Raji (cell line): Measurements from ENCODE around the gene SLC35C1.

Experiments used
- POLR2A ChIP-seq: IDR thresholded peaks from 2 replicates; pipeline ENCODE4 v1.6.1; 2011; ENCODE audit warnings: low read depth, low read length, control low read depth; ENCODE audit not compliant: insufficient read depth

Gene SLC35C1

DNA sequence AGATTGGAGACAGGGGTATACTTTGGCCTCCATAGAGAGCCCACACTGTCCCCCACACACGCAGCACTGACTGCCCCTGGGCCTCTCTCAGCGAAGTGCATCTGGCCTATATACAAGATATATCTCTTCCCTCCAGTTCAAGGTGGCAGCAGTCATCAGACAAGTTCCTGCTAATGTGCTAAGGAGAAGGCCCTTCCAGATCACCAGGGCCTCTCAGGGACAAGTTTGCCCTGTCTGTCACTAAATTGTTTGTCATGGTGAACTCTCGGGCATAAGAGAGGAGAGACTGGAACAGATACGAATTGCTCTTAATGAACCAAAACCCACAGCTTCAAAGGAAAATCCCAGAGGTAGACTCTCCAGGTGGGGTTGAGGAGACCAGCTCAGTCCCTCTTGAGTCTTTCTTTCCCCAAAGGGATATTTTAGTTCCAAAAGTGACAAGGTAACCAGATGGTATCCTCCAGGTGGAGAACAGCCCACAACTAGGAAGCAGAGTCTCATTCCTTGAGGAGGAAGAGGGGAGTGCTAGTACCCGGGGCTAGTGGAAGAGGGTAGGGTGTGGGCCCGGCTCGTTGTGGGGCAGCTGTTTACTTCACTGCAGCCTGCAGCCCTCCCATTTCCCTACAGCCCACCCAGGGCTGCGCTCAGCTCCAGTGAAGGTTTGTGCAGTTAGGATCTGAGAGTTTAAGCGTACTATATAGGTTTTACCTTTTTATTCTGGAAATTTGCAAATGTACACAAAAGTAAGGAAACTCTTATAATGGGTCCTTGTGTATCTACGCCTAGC is 2.2 kb upstream of the SLC35C1 start:
- no peak for TF ChIP-seq POLR2A

DNA sequence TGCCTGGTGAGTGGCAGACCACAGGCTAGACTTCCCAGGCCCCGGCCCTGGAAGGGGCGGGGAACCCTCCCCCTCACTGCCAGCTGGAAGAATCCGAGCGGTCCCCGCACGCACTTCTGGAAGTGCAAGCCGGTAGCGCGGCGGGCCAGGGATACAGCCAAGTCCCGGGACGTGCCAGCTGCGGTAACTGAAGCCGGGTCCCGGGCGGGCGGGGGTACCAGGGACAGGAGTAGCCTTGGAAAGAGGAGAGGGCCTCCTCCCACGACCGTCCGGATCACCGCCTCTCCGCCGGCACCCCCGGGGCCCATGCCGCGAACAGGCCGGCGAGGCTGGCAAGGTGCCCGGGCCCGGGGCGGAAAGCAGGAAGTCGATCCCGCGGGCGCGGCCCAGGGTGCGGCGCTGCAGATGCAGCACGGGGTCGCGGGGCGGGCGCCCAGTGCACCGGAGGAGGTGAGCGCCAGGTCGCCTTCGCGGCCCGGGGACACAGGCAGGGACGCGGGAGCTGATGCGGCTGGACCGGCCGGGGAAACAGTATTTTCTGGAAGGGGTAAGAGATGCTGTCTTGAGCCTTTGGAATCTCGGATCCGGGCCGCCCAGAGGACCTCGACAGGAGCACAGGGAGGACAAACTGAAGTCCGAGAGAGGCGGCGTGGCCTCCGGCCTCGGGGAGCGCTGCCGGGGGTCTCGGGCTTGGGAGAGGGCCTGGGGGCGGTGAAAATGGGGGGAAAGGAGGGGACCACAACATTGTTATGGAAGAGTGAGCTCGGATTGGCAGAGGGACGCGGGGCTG is 783 bp upstream of the SLC35C1 start:
- TF ChIP-seq POLR2A: no peak

DNA sequence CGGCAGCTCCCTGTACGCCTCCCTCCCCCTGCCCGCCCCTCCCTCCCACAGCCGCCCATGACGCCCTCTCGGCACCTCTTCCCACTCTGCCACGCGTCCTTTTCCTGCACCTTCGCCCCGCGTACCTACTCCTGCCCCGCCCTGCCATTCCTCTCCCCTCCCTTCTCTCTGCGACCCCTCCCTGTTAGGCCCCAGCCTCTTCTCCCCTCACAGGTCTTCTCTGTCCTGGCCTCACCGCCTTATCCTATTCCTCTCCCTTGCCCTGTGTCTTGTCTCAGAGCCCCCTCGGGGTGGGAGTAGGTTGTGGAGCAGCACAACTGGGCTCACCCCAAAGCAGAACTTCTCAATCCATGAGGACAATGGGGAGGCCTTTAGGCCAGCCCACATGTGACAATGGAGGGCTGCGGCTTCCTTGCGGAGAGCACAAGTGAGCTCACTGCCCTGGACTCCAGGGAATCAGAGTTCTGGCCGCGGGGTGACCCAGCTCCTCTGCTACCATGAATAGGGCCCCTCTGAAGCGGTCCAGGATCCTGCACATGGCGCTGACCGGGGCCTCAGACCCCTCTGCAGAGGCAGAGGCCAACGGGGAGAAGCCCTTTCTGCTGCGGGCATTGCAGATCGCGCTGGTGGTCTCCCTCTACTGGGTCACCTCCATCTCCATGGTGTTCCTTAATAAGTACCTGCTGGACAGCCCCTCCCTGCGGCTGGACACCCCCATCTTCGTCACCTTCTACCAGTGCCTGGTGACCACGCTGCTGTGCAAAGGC is 539 bp downstream of the SLC35C1 start:
- no peak for TF ChIP-seq POLR2A

DNA sequence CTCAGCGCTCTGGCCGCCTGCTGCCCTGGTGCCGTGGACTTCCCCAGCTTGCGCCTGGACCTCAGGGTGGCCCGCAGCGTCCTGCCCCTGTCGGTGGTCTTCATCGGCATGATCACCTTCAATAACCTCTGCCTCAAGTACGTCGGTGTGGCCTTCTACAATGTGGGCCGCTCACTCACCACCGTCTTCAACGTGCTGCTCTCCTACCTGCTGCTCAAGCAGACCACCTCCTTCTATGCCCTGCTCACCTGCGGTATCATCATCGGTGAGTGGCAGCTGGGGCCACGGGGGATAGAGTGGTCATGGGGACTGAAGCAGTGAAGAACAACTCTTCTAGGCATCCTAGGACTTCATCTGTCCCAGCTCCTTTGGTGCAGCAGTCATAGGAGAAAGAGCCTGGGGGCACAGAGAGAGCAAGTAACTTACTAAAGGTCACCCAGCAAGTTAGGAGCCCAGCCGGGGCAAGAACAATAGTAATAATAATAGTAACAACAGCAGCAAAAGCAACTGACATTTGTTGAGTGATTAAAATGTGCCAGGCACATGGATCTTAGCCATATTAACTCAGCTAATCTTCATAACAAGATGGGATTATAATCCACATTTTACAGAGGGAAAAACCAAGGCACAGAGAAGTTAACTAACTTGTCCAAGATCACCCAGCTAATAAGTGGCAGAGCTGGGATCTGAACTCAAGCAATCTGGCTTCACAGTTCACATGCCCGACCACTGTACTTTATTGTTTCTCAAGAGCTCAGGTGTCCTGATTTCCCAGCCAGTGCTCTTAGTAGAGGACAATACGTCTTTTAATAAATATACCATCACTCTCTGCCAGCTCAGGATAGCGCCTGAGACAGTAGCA is 1.4 kb downstream of the SLC35C1 start:
- TF ChIP-seq POLR2A: no peak

DNA sequence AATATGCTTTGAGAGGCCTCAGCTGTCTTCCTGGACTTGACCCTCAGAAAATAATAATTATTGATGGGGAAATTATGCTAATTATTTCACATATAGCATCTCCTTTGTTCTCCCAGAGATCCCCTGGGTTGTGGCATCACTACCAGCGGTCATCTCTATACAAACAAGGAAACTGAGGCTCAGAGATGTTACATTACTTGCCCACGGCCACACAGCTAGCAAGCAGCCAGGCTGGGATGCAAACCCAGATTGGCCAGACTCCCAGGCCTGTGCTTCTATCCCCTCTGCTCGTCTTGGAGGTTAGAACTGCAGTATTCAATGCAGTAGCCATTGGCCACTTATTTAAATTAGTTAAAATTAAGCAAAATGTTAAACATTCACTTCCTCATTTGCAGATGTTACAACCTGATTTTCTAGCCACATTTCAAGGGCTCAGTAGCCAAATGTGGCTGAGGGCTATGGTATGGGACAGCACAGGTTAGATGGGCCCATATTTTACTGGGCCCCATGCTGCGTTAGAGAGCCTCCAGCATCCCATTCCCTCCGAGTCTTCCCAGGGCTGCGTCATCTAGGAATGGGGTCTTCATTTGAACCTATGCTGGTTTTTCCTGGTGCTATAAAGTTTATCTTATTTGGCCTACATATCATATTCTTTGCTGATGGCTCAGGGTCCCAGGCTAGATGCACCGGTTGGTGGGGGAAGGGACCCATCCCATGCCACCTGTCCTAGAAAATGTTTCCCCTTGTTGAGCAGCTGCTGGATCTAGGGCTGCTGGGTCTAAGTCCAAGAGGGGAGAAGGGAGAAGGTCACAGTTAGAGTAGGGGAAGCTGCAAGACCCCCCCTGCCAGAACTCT is 2.2 kb downstream of the SLC35C1 start:
- no peak for TF ChIP-seq POLR2A

DNA sequence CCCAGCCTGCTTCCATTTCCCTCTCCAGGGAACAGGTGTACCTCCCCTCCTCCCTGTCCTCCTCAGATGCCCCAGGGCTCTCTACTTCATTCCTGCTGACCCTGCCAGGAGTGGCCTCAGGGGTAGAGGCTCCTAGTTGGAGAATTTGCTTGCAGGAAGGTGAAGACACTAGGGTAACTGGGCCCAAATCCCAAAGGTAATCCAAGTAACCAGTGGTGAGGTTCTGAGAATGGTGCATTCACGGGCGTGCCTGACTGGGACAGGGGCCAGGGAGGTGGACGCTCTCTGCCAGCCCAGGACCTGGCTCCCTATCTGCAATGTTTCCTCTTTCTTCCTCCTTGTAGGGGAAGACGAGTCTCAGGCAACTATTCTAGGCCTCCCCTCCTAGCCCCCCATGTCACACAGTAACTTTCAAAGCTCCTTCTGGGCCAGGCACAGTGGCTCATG is 2.9 kb downstream of the SLC35C1 start:
- TF ChIP-seq POLR2A: no peak

DNA sequence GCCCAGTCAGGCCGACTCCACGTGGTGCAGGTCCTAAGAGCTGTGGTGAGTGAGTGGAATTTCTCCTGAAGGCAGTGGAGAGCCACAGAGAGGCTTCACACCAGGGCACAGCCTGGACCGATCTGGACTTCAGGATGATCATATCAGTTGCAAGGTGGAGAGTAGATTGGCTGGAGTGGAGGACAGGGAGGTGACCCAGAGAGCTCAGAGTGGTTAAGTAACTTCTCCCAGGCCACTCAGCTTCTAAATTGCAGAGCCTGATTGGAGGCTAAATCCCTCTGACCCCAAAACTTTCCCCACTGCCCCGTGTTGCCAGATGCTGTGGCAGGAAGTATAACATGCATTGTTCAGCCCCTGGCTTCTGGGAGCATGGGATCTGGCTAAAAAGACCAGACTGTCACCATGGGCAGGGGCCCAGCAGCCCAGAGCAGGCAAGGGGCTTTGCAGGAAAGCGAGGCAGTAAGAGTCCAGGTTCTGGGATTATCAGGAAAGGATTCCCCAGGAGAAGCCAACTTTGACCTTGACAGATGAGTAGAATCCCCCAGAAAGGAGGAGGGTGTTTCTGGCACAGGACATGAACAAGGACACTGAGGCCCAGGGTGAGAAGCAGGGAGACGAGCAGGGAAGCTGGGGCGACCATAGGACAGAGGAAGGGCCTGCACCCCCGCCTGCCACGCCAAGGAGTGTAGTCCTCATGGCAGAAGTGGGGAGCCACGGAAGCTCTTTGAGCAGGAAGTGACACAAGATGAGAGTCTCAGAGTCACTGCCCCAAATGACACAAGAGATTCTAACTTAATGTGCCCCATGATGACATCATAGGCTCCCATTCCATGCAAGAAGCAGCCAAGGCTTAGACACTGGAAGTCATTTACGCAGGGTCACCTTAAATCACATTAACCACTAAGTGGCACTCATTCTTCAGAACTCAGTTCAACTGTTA is 4.8 kb downstream of the SLC35C1 start:
- TF ChIP-seq POLR2A: no peak

DNA sequence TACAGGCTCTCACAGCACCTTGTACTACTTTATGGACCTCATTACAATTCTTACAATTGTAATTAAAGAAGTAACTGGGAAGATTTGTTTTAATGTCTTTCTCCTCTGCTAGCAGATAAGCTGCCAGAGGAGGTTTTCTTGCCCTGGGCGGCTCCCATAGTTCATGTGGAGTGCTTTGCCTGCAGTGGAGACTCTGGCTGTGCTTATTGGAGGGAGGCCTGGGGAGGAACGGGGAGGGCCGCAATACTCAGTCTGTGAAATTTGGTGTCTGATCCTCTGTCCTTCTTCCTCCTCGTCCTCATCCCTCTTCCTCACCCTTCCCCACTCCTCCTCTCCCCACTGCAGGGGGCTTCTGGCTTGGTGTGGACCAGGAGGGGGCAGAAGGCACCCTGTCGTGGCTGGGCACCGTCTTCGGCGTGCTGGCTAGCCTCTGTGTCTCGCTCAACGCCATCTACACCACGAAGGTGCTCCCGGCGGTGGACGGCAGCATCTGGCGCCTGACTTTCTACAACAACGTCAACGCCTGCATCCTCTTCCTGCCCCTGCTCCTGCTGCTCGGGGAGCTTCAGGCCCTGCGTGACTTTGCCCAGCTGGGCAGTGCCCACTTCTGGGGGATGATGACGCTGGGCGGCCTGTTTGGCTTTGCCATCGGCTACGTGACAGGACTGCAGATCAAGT is 5.6 kb downstream of the SLC35C1 start:
- no peak for TF ChIP-seq POLR2A

DNA sequence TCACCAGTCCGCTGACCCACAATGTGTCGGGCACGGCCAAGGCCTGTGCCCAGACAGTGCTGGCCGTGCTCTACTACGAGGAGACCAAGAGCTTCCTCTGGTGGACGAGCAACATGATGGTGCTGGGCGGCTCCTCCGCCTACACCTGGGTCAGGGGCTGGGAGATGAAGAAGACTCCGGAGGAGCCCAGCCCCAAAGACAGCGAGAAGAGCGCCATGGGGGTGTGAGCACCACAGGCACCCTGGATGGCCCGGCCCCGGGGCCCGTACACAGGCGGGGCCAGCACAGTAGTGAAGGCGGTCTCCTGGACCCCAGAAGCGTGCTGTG is 6.1 kb downstream of the SLC35C1 start:
- TF ChIP-seq POLR2A: no peak

DNA sequence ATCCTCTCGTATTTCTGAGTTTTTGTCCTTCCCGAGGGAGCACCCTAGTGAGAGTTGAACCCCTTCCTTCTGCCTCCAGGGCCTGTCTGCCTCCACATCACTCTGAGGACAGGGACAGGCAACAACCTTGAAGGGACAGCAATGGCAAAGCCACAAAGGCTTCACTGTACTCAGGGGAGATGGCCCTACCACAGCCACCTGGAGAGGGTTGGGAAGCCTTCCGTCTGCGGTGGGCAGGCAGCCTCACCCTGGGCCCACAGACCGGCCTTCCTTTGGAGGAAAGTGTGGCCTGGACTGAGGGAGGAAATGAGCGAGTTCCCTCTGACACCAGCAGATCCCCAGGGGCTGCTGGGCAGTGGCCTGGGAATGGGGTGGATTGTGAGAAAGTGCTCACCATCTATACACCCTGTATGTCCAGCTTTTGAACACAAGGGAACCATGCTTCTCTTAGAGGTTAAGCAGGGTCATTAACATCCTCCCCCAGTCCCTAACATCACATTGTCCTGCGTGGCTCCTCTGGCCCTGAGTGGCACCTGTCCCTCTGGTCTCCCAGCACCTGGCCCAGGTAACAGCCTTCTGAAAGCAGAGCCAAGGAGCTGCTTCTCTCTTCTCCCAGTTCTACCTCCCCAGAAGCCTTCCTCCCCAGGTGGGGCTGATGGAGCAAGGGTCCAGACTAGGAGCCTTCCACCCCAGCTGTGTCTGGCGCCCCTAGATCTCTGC is 6.8 kb downstream of the SLC35C1 start:
- TF ChIP-seq POLR2A: no peak
